HepG2 (cell line): ENCODE measurements around the gene AHCY. TPM values are rescaled to one million over a fixed set of nuclear protein-coding genes. Genes with fewer than 3 reads are reported as not detected.
A peak's percentile ranks its signal among the peaks of the same experiment; 100 is the strongest.

Source experiments
- BRD4 ChIP-seq: sonication (generic); formaldehyde crosslinking; IDR thresholded peaks from 2 replicates; pipeline ENCODE4 v1.4.0; 2020; ENCODE audit warnings: missing genetic modification reagents
- KDM5A ChIP-seq: fragments of 200-600 bp; sonication (generic); IDR thresholded peaks from 2 replicates; pipeline ENCODE4 v1.7.0; 2018; ENCODE audit warnings: antibody characterized with exemption, mild to moderate bottlenecking, low read length, borderline replicate concordance
- PRDM10 ChIP-seq: sonication (generic); formaldehyde crosslinking; IDR thresholded peaks from 2 replicates; pipeline ENCODE4 v1.4.0; 2020; ENCODE audit warnings: low read depth, missing genetic modification reagents
- SNAPC4 ChIP-seq: sonication (generic); formaldehyde crosslinking; IDR thresholded peaks from 2 replicates; pipeline ENCODE4 v1.4.0; 2020; ENCODE audit warnings: mild to moderate bottlenecking, missing genetic modification reagents
- ZBTB38 ChIP-seq: sonication (generic); formaldehyde crosslinking; IDR thresholded peaks from 2 replicates; pipeline ENCODE4 v1.5.1; 2020; ENCODE audit warnings: mild to moderate bottlenecking, missing genetic modification reagents
- ZNF292 ChIP-seq: sonication (generic); formaldehyde crosslinking; IDR thresholded peaks from 2 replicates; pipeline ENCODE4 v1.8.1; 2022; ENCODE audit warnings: mild to moderate bottlenecking, low read depth, missing genetic modification reagents, borderline replicate concordance
- ZNF543 ChIP-seq: sonication (generic); formaldehyde crosslinking; IDR thresholded peaks from 2 replicates; pipeline ENCODE4 v1.4.0; 2020; ENCODE audit warnings: mild to moderate bottlenecking, missing genetic modification reagents
- ZNF549 ChIP-seq: sonication (generic); formaldehyde crosslinking; IDR thresholded peaks from 2 replicates; pipeline ENCODE4 v1.5.0; 2020; ENCODE audit warnings: missing genetic modification reagents
- ZNF687 ChIP-seq: sonication (generic); formaldehyde crosslinking; IDR thresholded peaks from 2 replicates; pipeline ENCODE4 v1.5.1; 2020; ENCODE audit warnings: mild to moderate bottlenecking, missing genetic modification reagents, moderate library complexity
- polyA plus RNA-seq, 8 experiments: library from polyadenylated mRNA; depleted of rRNA in 3 of 8; stranded (reverse) in 7 of 8; unstranded in 1 of 8; fragments of >200 nt; fragmentation: Illumina TruSeq in 4 of 8; extraction: Trizol in 4 of 8; gene quantifications; 2 replicates each; pipeline versions ENCODE4 v1.2.1 to v1.2.3, GENCODE V29; 2011 to 2016; ENCODE audit warnings: low read depth in 4 of 8, missing spikeins in 1 of 8, mixed read lengths in 1 of 8; ENCODE audit not compliant: insufficient read depth in 1 of 8
- total RNA-seq, 5 experiments: library from RNA; depleted of rRNA; stranded (reverse); fragments of >200 nt; fragmentation: Illumina TruSeq; extraction: Trizol; gene quantifications; 2 replicates each; pipeline ENCODE4 v1.2.3, GENCODE V29; 2016; ENCODE audit warnings: low read depth in 1 of 5

The AHCY gene
- total and polyA plus RNA-seq, 2 of the 13 experiments (the other 11 are each of a cell fraction or from before 2014, with no cell fraction given) = 407 to 419 TPM

GRCh38 chr20:34300809-34301586, 2.2 kb downstream of the AHCY start (continued):
- peak; percentile 77; the same call in 1 of the 2 replicates for TF ChIP-seq ZNF292 (CRISPR knock-in tag)
- no peak for TF ChIP-seq BRD4 (CRISPR knock-in tag)
- TF ChIP-seq ZNF549 (CRISPR knock-in tag) = no peak
- no peak for TF ChIP-seq SNAPC4 (CRISPR knock-in tag)
- 0 out of 2 replicates have a peak, but pooled peaks have one; percentile 17 for TF ChIP-seq ZBTB38 (CRISPR knock-in tag)
- no peak for TF ChIP-seq ZNF543
- peak; percentile 63 for TF ChIP-seq ZNF687 (CRISPR knock-in tag)
- no peak for TF ChIP-seq PRDM10 (CRISPR knock-in tag)
- no peak for TF ChIP-seq KDM5A
